Fibroblast of pulmonary artery (primary cell): ENCODE data around the gene KSR1.

ENCODE experiments used
- DNase-seq: peaks from one replicate; pipeline ENCODE4 v3.0.0-alpha.2; 2010; ENCODE audit warnings: low read depth
- H3K4me3 ChIP-seq: replicated peaks from 2 replicates; pipeline ENCODE4 v1.5.1; 2011; ENCODE audit warnings: low read depth, mild to moderate bottlenecking, control low read depth, low read length, moderate library complexity
- TF ChIP-seq, protein P1 (sequence below): IDR thresholded peaks from 2 replicates; pipeline ENCODE4 v1.5.1; 2011; ENCODE audit warnings: mild to moderate bottlenecking, control low read depth, low read length, inconsistent platforms; ENCODE audit errors: missing control alignments

KSR1 gene

DNA sequence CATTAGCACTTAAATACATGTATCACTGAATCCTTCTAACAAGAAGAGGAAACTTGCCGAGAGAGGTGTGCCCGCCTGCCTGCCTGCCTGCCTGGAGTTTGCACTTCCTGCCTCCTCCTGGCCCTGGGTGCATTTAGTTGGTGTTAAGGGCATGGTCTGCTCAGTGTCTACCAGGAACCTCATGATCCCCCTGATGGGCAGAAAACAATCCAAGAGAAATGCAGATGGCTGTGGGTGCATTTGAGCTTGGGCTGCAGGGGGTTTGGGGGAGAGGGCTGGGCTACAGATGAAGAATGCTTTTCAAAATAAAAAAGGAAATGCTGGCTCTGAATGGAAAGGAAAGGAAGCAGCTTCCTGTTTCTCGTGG, 10.1 kb downstream of the KSR1 start:
- no peak overlapping the region for H3K4me3 ChIP-seq
- no peak for DNase-seq
- TF ChIP-seq, protein P1, sequence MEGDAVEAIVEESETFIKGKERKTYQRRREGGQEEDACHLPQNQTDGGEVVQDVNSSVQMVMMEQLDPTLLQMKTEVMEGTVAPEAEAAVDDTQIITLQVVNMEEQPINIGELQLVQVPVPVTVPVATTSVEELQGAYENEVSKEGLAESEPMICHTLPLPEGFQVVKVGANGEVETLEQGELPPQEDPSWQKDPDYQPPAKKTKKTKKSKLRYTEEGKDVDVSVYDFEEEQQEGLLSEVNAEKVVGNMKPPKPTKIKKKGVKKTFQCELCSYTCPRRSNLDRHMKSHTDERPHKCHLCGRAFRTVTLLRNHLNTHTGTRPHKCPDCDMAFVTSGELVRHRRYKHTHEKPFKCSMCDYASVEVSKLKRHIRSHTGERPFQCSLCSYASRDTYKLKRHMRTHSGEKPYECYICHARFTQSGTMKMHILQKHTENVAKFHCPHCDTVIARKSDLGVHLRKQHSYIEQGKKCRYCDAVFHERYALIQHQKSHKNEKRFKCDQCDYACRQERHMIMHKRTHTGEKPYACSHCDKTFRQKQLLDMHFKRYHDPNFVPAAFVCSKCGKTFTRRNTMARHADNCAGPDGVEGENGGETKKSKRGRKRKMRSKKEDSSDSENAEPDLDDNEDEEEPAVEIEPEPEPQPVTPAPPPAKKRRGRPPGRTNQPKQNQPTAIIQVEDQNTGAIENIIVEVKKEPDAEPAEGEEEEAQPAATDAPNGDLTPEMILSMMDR = no peak

- no peak overlapping the region for H3K4me3 ChIP-seq
- TF ChIP-seq, protein P1 = no peak
- no peak for DNase-seq
Measured at GRCh38 chr17:27466743-27467375, 10.6 kb downstream of the KSR1 start.

- DNase-seq = no peak
- TF ChIP-seq, protein P1 = no peak
- no peak overlapping the region for H3K4me3 ChIP-seq
Measured at GRCh38 chr17:27469256-27469655, 13.0 kb downstream of the KSR1 start.

DNA sequence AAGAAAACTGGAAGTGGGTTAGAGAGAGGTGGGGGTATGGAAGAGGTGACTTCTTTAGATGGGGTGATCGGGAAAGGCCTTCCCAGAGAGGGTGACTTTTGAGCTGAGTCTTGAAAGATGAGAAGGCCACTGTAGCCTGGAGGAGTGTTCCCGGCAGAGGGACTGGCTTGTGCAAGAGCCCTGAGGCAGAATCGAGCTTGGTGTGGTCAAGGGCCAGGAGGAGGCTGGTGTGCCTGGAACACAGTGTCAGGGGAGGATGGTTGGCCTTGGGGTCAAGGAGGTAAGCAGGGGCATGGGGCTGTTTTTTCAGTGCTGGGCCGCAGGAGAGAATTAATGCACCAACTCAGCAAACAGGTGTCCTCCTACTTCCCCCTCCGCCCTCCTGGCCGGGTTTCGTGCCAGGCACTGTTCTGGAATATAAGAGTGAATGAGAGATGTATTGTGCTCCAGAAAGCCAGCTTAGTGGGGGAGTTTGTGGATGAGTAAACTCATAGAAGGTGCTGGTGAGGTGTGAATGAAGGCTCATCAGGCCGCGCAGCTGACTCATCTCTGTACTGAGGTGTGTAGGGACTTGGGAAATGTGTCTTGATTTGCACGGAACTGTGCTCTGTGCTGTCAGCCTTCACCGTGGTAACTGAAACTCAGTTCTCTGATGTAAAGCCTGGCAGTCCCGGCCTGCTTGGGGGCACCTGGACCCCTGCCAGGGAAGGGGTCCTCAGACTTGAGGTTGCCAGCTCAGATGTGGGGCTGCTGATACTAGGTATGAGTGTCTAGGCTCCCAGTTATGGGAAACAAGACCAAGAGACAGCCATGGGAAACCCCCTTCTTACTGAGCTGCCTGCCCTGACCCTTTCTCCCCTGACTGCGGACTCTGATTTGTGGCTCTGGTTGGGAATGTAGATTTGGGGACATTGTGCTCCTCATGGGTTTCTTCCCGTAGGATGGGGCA, 15.3 kb downstream of the KSR1 start:
- DNase-seq = no peak
- TF ChIP-seq, protein P1 = no peak
- no peak overlapping the region for H3K4me3 ChIP-seq

- no peak overlapping the region for H3K4me3 ChIP-seq
- TF ChIP-seq, protein P1 = no peak
- no peak for DNase-seq
Measured at GRCh38 chr17:27473190-27473747, 17.0 kb downstream of the KSR1 start.

DNA sequence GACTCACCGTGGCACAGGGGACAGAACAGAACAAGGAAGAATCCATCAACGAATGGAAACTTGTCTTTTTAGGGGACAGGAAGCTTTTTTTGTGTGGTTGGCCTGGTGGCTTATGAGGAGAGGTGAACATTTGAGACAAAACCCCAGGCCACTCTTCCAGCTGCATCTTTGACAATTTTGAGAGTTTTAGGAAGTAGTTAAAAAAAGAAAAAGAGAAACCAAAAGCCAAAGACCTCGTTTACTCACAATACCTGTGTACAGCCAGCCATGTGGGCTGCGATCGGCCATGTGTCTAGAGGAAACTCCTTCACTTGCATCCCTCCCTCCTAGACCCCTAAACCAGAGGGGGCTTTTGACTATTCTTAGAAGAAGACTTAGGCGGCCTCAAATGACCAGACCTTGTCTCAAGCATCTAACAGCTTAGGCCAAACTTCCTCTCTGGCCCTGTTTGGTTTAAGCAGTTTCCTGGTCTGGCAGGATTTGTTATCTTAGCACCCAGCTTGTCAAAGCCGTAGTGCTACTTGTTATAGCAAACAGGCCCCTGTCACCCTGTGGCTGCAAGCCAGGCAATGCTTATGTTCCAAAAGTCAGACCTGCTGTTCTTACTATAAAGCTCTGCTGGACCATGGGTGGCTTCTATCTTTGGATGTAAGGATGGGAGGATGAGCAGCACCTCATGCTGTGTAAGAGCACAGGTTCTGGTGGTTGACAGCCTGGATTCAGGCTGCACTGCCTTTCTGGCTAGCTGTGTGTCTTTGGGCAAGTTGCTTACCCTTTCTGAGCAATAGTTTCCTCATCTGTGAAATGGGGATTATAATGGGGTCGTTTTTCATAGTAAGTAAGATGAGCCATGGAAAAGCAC, 17.7 kb downstream of the KSR1 start:
- H3K4me3 ChIP-seq = no peak overlapping the region
- TF ChIP-seq, protein P1 = no peak
- DNase-seq = peak; percentile 53
